GM19397 (cell line): ENCODE results near the gene EYA2.

Experiments used
- ATAC-seq: cut with Tn5 transposase; IDR thresholded peaks from one replicate; pipeline ENCODE4 v1.9.1; 2021; ENCODE audit warnings: mild to moderate bottlenecking, moderate library complexity; ENCODE audit not compliant: unreplicated experiment

The EYA2 gene

DNA sequence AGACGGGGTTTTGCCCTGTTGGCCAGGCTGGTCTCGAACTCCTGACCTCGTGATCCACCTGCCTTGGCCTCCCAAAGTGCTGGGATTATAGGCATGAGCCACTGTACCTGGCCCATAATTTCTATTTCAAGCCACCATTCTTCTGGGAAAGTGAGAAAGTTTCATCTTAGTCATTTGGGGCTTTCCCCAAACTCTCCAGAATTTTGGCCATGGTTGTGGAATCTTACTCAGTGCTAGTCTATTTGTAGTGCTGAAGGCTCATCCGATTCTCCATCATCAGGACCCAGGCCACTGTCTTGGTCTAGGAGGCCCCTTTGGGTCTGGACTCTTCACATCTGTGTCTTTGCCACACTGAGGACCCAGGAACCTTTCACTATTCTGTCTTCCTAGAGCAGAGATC, 164.9 kb downstream of the EYA2 start:
- ATAC-seq: no peak

DNA sequence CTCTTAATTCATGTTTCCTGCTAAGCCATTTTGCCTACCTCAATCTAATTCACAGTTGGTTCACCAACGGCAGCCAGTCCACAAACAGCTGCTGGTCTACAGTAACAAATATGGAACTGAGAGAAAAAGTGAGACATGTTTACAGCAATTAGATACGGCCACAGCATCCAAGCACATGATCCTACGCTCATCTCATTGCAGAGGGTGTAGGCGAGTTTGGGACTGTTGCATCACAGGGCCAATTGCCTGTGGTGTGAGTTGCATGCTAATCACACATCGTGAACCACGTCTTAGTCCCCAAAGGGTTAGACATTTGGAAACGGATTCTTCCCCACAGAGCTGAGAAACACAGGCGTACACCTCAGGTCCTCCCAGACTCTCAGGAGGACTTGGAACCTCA, 166.9 kb downstream of the EYA2 start:
- ATAC-seq: no peak

DNA sequence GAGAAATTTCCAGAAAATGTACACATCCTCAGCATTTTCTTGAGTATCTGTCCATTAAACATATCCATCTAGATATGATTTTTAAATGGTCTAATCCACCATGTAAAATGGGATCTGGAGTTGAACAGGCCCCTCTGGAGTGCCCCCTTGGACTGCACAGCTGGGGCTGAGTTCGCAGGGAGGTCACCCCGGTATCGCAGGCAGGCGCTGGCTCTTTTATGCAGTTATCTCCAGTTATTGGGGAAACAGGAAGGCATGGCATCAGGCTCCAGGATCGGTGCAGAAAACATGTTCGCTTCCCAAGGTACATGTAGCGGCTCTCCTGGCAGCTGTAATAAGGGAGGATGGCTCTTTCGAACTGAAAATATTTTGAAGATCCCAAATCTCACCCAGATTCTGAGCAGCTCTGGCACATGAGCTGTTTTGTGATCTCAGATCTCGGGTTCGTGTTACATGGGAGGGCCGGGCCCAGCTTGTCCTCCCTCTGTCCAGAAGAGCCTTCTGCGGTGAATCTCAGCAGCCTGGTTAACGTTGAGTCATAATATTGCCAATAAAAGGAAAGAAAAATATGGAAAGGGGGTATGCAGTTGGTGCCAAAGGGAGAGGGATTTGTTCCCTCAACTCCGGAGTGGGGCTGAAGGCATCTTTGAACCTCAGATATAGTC, 167.7 kb downstream of the EYA2 start:
- ATAC-seq: no peak

DNA sequence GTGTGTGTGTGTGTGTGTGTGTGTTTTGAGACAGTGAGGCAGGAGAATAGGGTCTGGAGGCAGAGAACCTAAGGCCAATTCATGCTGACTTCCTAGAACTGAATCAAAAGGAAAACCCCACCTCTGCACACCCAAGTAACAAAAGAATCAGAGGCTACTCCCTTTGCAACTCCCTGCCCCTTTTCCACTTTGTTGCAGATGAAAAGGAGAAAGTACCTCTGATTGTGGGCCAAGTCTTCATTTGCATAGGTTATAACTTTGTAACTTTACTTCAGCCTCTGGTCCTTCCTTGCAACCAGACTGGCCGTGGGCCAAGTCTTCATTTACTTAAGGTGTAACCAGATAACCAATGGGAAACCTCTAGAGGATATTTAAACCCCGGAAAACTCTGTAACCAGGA, 168.8 kb downstream of the EYA2 start:
- no peak for ATAC-seq

DNA sequence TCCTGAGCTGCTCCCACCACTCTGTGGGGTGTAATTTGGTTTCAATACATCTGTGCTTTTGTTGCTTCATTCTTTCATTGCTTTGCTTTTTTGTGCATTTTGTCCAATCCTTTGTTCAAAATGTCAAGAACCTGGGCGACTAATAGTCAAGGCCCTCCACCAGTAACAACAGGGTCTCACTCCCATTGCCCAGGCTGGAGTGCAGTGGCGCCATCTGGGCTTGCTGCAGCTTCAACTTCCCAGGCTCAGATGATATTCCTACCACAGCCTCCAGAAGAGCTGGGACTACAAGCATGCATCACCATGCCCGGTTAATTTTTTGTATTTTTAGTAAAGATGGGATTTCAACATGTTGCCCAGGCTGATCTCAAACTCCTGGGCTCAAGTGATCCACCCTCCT, 169.2 kb downstream of the EYA2 start:
- no peak for ATAC-seq

DNA sequence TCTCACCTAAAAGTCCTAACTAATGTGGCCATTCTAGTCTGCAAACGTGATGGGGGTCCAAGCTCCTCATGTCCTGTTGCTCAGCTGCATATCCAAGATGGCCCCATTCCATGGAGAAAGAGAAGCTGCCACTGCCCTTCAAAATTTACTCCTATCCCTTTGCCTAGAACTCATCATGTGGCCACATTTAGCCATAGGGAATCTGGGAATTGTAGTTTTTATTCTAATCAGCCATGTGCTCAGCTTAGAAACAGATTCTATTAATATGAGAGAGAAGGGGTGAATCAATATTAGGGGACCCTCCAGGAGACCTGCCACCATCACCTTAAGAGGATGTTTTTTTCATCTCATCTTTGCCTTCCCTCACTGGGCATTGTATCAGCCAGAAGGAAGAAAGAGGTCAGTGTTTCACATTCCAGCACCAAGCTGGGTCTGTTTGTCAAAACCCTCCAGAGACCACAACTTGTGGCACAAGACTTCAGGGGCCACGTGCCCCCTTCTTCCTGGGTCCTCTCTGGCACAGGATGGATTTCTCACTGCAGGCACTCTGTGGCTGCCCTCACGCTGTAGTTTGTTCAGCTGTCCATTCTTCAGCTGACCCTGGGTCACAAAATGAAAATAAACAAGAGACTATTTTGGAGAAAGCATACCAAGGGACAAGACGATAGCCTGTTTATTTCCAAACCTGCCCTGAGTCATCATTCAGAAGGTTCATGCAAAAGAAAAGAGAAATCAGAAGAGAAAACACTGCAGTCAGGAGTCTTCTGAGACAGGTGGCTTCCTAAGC, 172.0 kb downstream of the EYA2 start:
- ATAC-seq: no peak

DNA sequence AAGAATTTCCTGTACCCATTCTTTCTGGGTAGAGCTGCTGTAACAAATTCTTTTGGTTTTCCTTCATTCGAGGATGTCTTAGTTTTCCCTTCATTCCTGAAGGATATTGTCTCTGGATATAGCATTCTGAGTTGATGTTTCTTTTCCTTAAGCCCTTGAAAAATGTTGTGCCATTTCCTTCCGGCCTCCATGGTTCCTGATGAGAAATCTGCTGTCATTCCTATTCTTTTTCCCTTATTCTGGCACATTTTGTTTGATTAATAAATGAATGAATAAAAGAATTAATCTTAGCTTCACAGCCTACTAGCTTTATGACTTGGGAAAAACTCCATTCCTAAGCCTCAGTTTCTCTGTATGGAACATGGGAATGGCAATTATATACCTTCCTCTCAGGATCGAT, 173.1 kb downstream of the EYA2 start:
- no peak for ATAC-seq

DNA sequence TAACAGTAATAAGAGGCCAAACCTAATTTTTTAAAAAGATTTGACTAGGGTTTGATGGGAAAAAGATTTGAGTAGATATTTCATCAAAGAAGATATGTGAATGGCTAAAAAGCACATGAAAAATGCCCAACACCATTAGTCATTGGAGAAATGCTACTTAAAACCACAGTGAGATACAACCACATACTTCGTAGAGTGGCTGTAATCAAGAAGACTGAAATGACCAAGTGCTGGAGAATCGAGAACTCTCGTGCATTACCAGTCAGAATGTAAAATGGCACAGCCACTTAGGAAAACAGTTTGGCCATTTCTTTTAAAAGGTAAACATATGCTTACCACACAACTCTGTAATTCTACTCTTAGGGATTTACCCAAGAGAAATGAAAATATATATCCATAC, 175.5 kb downstream of the EYA2 start:
- ATAC-seq: no peak

DNA sequence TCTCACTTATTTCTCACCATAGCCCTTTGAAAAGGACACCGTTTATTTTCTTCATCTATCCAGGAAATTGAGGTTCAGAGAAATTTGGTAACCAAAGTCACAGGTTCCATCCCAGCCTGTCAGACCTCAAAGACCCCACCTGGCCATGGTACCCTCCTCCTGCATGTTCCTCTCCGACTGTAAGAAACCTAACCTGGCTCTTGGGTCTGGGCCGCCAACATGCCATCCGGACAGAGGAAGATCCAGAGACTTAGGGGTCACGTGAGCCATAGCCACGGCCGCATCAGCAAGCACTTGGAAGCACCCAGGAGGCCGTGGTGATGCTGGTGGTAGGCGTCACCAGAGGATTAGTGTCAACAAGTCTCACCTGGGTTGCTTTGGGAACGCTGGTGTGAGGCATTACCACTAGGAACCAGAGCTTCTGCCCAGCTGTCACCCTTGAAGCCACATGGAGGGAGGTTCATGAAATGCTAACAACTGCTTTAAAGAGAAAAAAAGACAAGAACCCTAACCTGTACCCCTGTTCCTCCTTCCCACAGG, 177.1 kb downstream of the EYA2 start:
- ATAC-seq: no peak

DNA sequence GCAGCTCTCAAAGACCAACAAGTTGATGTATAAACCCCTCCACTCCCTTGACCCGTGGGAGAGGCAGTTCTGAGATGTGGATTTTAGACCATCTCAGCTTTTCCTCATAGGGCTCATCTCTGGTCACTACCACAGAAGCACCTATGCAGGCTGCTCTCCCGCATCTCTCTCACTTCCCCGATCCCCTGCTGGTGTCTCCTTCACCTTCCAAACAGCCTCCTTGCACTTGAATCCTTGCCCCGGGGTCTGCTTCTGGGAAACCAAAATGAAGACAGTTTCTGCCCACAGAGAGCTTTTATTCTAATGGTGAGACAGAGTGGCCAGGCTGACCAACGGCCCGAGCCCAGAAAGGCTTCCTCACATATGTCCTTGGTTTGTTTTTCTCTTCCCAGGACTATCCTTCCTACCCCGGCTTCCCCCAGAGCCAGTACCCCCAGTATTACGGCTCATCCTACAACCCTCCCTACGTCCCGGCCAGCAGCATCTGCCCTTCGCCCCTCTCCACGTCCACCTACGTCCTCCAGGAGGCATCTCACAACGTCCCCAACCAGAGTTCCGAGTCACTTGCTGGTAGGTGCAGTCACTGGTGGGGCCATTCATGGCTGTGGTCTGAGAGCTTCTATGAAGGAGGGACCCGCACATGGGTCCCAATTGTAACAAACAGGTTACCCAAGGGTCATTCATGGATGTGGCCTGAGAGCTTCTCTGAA, 179.3 kb downstream of the EYA2 start:
- no peak for ATAC-seq

DNA sequence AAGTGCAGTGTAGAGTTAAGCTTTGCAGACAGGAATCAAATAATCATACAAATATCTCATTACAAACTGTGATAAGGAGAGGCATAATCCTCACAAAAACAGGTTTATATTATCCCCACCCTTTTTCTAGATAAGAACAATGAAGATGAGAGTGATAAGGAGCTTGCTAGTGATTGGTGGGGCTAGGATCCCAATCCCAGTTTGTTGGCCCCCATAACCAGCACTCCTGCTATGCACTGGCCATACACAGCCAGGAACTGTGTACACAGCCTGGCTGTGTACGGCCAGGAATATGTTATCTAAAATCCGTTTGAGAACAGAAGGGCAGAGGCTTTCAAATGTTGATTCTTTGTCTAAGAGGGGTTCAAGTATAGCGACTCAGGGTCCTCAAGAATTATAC, 180.6 kb downstream of the EYA2 start:
- ATAC-seq: no peak

DNA sequence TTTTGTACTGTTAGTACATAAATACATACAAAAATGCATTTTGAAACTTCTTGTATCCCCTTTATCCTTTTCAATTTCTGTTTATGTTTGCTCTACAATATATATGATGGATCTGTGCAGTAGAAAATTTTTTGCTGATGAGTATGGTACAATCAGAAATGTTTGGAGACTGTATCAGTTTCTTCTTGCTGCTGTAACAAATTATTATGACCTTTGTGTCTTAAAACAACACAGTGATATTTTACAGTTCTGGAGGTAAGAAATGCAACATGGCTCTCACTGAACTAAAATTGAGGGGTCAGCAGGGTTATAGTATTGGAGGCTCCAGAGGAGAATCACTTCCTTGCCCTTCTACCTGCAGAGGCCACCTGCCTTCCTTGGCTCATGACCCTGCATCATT, 184.4 kb downstream of the EYA2 start:
- no peak for ATAC-seq

DNA sequence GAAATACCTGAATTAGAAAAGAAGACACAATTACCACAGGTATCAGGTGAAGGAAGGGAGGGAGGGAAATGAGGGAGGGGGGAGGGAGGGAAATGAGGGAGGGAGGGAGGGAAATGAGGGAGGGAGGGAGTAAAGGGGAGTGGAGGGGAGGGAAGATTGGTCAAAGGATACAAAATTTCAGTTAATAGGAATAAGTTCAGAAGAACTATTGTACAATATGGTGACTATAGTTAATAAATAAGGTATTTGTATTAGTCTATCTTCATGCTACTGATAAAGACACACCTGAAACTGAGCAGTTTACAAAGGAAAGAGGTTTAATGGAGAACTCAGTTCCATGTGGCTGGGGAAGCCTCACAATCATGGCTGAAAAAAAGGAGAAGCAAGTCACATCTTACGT, 185.7 kb downstream of the EYA2 start:
- no peak for ATAC-seq

DNA sequence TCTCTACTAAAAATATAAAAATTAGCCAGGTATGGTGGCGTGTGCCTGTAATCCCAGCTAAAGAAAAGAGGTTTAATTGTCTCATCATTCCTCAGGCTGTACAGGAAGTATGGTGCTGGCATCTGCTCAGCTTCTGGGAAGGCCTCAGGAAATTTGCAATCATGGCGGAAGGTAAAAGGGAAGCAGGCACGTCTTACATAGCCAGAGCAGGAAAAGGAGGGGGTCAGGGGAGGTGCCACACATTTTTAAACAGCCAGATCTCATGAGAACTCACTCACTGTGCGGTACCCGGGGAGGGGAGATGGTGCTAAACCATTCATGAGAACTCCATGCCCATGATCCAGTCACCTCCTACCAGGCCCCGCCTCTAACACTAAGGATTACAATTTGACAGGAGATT, 191.7 kb downstream of the EYA2 start:
- ATAC-seq: no peak

DNA sequence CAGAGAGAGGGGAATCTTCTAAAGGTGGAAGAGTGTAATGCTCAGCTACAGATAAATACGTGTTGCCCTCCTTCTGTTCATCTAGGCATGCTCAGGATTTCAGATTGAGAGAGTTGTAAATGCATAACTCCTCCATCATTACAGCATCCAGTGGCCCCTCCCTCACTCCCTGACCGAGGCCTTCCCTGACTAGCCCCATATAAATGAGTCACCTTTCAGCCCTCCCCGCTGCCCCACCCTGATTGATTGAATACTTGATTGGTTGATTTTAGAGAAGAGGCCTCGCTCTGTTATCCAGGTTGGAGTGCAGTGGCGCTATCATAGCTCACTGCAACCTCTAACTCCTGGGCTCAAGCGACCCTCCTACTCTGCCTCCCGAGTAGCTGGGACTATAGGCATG, 193.7 kb downstream of the EYA2 start:
- ATAC-seq: no peak

DNA sequence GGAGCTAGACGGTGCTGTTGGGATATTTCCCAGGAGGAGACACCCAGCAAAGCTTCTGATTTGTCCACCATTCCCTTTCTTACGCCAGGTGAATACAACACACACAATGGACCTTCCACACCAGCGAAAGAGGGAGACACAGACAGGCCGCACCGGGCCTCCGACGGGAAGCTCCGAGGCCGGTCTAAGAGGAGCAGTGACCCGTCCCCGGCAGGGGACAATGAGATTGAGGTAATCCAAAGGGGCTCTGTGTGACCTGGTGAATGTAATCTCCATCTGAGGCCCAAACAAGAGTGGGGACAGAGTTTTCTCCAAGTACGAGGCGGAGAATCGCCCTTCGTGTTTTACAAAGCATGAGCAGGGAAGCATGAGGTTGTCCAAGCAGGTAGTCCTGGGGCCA, 194.5 kb downstream of the EYA2 start:
- no peak for ATAC-seq

DNA sequence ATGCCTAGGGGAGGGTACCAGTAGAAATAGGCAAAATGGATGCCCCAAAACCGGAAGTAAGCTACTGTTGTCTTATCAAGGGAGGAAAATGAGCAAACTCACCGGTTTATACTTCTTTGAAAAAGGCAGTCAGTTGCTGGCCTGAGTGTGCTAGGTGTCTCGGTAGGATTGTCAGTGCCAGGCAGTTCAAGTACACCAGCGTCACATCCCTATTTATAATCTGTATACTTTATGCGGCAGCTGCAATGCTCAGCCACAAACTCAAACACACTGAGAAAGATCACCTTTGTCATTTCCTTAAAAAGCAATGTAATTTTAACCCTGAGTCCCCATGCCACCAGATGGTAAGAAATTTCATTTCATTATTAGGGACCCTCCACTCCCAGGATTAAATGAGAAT, 196.2 kb downstream of the EYA2 start:
- no peak for ATAC-seq

DNA sequence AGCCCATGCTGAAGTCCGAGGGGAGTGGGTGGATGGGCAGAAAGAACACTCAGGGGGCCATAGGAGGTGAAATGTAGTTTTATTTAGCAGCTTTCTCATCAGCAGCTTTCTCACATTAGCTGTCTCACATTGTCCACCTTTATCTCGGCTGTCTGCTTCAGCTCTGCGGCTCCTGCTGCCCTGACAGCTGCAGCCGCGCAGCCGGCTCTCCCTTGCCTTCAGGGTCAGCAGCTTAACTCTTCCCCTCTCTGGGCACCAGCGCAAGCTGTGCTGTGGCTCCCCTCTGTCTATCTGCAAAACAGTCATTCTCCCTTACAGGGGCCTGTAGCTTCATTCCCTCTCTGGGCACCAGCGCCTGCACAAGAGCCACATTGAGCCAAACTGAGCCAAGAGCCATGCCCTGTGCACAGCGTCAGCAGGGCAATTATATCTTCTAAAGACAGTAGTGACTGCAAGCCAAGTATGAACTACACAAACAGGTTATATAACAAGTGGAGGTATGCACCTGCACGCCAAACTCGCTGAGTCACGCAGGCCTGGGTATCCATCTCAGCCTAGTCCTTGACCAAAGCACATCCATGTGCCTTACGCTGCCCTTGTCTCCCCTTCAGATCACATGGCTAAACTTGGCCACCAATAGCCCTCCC, 198.8 kb downstream of the EYA2 start:
- ATAC-seq: no peak

DNA sequence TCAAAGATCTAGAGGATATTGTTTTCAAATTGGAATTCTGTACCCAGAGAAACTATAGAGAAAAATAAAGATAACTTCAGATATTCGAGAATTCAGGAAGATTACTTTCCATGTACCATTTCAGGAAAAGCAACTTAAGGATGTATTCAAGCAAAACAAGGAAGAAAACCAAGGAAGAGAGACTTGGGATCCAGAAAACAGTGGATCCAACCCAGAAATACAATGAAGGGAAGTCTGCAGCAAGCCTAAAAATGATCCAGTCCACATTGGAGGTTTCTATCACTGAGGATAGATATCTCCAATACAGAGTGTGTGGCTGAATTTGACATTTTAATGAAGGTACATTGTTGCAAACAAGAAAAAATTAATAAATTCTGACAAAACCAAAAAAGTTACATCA, 201.0 kb downstream of the EYA2 start:
- no peak for ATAC-seq

DNA sequence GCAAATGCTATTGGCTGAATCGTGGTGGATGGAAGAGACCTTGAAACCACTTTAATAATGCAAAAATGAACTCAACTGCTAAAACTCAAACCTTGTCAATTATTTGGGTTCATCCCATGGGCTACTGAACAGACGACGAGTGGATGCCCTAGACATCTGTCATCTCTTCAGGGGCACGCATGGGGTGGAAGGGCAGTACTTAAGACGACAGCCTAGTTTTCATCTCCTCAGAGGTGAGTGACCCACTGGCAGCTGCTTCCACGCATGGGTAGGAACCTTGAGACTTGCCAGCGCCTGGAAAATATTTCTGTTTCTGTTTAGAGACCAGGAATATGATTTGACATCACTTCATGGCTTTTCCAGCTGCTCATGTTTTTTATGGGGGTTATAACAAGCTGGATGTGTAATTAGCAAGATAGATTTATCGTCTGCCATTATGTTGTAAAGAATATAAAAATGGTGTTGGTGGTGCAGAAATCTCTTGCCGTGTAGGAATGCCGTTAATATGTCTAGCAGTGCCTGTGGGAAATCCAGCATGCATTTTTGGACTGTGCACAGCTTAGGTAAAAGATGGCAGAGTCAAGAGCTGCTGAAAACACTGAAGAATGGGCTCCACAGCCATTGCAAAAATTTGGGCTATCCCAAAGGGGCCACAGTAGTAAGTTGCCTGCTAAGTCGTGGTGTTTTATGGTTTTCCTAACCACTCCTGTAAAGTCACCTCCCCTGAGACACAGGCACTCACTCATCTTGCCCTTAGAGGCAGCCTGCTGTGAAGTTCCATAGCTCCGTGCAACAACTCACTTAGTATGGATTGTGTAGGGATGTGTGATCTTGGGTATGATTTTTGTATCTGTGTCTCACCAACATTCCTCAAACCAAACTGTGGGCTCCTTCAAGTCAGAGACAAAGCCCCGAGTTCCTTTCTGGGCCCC, 203.3 kb downstream of the EYA2 start:
- ATAC-seq: no peak
